ENCODE measurements around the gene MYL6.

- TF ChIP-seq POLR2A (IDR thresholded peaks at IDR 0.05): no peak
- no peak for TF ChIP-seq EP300 (IDR thresholded peaks at IDR 0.05)
- no peak for TF ChIP-seq CTCF (IDR thresholded peaks at IDR 0.05)
- no peak for TF ChIP-seq POLR2AphosphoS5 (IDR thresholded peaks at IDR 0.05)
These were observed 2.9 kb downstream of the MYL6 start for GRCh38 chr12:56160894-56161689.

Data from suprapubic skin (tissue), 4 donors.